GM19463 (cell line): Measurements from ENCODE around the gene MTA1.

ENCODE experiments used
- ATAC-seq: cut with Tn5 transposase; IDR thresholded peaks from one replicate; pipeline ENCODE4 v1.9.1; 2021; ENCODE audit warnings: mild to moderate bottlenecking, moderate library complexity; ENCODE audit not compliant: unreplicated experiment

MTA1 gene

DNA sequence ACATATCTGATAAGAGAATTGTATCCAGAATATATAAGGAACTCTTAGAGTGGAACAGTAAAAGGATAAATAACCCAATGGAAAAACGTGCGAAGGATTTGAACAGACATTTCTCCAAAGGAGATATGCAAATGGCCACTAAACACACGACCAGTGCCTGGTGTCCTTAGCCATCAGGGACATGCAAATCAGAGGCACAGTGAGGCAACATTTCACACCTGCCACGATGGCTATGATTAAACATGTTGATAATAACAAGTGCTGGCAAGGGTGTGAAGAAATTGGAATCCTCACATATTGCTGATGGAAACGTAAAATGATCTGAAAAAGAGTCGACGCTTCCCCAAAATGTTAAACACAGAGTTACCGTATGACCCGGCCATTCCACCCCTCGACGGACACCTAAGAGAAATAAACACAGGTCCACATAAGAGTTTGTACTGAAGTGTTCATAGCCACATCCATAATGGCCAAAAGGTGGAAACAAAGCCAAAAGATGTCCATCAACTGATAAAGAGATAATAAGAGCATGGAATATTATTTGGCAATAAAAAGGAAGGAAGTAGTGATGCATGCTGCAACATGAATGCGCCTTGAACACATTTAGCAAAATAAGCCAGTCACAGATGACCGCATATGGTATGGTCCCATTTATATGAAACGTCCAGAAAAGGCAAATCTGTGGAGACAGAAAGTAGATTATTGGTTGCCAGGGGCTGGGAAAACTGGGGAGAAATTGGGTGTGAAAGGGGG lies 100.5 kb downstream of the MTA1 start:
- no peak for ATAC-seq
